SHP77 treated with DMSO at 0.1 percent for 48 hours (cell line): ENCODE results near the gene MFSD1.

Source experiments
- DNase-seq: peaks from one replicate; lab custom pipeline; 2025; lab: John Stamatoyannopoulos, UW

MFSD1 gene

DNA sequence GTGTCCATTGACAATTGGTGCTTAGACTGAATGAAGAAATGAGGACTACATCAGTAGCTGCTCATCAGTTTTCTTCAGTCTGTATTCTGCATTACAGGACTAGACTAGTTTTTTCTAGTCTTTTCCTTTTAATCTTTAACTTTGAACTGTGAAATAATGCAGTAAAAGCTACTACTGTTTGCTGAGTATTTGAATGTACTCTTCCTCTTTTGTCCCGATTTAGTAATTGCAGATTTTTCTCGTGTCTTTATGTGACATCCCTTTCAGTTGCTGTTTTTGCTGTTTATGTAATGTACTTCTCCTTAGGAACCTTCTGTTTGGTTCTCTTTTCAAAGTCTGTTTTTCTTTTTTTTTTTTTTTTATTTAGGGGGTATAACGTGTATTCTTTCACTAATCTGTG lies 17.4 kb downstream of the MFSD1 start:
- DNase-seq = no peak

- no peak for DNase-seq
These were observed 18.7 kb downstream of the MFSD1 start for GRCh38 chr3:158820521-158820920.

- DNase-seq = no peak
These were observed 20.0 kb downstream of the MFSD1 start for GRCh38 chr3:158821847-158822246.

DNA sequence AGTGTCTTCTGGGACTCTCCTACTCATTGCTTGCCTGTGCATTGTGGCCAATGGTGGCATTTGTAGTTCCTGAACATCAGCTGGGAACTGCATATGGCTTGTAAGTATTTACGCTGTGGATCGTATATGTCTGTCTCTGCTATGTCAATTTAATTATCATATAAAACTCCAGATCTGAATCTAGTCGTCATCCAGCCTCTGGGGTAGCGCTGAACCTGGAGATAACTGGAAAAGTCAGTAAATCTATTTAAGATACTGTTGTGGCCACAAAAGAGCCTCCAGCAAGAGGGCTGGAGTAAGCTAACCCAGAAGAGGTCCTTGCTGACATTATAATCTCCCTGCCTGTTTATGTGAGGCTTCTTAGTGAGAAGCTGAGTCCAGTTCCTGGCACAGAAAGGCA lies 21.6 kb downstream of the MFSD1 start:
- no peak for DNase-seq

DNA sequence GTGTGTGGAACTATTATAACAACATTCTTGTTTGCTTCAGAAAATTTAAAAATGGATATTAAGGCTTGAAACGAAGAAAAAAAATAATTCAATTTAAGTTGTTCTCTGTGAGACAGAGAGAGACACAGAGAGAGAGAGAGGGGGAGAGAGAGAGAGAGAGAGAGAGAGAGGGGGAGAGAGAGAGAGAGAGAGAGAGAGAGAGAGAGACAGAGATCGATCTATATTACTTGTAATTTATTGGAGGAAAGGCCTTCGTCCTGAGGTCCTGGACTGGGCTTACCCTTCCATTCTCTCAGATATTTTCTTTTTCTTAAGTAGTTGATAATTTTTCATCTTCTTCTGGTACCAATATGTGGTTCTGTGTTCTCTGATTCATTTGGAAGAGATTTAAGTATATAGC lies 25.9 kb downstream of the MFSD1 start:
- DNase-seq = no peak

DNA sequence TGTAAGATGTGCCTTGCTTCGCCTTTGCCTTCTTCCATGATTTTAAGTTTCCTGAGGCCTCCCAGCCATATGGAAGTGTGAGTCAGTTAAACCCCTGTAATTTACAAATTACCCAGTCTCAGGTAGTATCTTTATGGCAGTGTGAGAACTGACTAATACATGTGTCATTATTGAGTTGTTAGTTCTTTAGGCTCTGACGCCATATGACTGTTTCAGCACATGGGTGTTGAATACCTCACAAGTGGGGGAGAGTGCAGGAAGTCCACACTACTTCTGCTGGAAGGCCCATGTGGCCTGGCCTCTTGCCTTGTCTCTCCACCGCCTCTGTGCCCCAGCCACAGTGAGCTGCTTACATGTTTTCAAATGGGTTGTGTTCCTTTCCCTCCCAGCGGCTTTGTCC lies 28.5 kb downstream of the MFSD1 start:
- no peak for DNase-seq

DNA sequence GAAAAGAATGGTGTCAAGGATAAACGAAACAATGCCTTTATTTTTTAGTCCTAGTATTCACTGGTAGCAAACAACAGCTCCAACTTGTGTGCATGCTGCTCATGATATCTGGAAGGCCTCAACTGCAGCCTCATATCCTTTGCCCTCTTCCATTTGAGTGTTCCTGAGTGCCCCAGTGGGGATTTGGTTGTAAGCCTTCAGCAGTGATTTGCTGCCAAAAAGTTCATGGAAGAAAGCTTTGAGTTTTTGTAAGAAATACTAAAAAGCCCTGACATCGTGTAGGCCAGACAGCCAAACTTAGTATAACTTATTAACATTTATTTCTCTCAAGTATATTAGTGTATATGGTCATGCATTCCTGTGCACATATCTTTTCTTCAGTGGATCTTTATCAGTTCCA lies 30.0 kb downstream of the MFSD1 start:
- no peak for DNase-seq

GRCh38 chr3:158835631-158836030 lies 33.8 kb downstream of the MFSD1 start:
- DNase-seq = no peak

DNA sequence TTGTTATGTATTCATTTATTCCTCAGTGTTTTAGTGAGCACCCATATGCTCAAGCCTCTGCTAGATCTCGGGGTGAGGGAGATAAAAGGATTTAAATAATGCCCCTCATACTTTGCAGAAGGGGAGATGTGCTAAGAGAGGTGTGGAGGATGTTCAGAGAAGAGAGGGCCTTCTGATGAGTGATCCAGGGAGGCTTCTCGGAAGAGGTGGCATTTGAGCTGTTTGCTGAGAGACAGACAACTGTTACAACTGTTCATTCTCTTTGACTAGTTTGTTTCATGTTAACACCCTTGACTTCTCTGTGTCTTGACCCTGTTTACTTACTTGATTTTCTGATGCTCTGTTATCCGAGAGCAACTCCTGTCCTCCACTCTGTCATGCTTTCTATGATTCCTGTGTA lies 34.5 kb downstream of the MFSD1 start:
- DNase-seq = no peak

DNA sequence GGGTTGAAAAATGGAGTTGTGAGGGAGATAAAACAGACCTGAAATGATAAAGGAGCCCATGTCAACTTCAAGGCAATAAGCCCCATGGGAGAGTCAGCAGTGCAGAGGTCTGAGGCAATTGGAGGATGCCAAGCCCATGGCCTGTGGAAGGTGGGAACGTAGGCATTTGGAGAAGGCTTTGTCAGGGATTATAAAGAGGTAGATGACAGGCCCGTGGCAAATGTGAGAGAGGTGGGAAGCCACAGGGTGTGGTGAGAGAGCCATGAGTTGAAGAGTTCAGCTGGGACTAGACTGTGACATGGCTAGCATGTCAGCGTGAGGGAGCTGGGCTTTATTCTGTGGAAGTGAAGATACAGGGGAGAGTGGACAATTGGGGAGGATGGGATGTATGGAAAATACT lies 35.4 kb downstream of the MFSD1 start:
- no peak for DNase-seq

- DNase-seq = no peak
These were observed 38.1 kb downstream of the MFSD1 start for GRCh38 chr3:158839966-158840365.

DNA sequence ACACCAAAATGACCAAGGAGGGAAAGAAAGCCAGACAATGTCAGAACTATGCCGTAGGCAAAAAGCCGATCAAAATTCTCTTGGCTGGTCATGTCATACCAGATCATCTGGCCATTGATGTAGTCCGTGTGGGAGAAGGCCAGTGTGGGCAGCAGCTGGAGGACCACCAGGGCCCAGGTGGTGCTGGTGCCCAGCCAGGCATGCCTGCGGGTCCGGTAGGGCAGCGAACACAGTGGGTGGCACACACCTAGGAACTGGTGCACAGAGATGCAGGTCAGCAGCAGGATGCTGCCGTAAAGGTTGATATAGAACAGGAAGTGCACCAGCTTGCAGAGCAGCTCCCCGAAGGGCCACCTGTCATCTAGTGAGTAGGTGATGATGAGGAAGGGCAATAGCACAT lies 39.5 kb downstream of the MFSD1 start:
- no peak for DNase-seq

DNA sequence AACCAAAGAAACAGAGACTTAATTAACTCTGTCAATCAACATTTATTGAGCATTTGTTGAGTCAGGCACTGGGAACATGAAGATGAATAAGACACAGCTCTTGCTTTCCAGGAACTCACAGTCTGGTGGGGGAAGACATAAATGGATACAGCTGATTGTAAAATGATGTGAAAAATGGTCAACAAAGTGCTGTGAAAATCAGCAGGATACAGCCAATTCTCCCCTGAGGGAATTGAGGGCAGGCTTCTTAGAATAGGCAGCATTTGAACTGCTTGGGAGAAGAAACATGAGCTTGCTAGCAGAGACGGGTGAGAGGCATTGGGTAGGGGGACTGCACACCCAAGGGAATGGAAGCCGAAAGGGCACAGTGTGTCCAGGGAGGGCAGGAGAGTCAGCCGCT lies 41.1 kb downstream of the MFSD1 start:
- DNase-seq = no peak

- peak; percentile 44 for DNase-seq
These were observed 44.0 kb downstream of the MFSD1 start for GRCh38 chr3:158845765-158846350.

- no peak for DNase-seq
These were observed 45.1 kb downstream of the MFSD1 start for GRCh38 chr3:158846803-158847451.

- DNase-seq = no peak
These were observed 45.6 kb downstream of the MFSD1 start for GRCh38 chr3:158847452-158847821.

DNA sequence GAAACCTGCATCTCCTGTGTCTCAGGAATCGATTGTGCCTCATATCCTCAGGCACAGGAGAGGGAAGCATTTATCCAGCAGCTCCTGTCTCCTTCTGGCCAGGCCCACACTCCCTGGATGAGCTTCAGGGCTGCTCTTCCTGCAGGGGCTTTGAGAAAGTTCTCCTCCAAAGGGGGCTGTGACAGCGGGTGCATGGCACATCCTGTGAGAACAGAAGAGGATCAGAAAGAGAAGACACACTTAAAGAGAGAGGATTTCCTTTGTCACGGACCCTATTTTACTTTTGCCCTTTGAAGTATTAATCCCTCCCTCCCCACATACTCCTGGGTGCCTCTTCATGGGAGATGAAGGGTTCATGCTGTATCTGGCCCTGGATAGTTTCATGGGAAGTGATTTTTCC lies 46.0 kb downstream of the MFSD1 start:
- no peak for DNase-seq

DNA sequence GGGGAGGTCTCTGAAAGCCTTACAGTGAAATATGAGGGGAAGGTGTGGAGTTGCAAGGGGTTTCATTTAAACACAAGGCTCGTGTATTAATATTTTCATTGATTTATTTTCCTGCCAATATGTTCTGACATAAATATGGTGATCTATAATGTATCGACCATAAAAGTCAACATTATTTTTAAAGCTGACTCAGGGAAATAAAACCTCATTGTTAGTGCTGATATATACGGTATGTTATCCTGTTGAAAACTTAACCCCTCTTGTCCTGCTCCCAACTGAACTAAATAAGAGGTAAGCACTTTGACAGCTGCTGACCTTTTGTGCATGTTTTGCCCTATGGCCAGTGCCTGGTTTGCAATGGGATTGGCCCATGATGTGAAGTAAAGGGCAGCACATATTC lies 47.9 kb downstream of the MFSD1 start:
- no peak for DNase-seq

DNA sequence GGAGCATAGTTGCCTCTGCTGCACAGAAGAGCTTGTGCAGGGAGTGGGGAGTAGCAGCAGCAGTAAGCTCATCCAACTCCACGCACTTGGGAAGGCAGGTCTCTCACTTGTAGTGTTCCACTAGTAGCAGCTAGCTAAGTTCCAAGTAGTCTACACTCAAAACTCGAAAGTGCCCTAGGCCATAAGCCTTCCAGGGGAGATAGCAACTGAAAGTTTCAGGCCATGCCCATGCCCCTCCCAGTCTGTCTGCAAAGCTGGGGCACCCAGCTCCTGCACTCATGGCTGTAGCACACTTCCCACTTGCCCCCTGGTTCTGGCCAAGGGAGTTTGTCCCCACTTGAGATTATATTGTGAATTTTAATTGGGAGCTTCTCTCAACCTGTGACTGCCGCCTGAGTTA lies 57.5 kb downstream of the MFSD1 start:
- DNase-seq = no peak

DNA sequence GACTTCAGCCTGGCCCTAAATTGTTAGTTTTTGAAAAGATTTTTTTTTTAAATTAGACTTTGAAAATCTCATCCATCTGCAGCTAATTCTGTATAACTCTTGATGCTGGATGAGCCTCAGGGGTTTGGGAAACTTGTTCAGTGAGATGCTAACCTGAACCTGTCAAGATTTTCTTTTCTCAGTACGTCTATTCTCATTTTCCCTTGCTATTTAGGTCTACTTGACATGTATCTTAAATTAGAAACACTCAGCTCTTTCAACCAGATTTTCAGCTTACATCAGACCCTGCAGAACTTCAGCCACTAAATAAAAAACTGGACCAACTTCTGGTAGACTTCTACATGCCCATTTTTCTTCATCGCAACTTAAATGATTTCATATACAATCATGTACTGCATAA lies 61.4 kb downstream of the MFSD1 start:
- DNase-seq = no peak

DNA sequence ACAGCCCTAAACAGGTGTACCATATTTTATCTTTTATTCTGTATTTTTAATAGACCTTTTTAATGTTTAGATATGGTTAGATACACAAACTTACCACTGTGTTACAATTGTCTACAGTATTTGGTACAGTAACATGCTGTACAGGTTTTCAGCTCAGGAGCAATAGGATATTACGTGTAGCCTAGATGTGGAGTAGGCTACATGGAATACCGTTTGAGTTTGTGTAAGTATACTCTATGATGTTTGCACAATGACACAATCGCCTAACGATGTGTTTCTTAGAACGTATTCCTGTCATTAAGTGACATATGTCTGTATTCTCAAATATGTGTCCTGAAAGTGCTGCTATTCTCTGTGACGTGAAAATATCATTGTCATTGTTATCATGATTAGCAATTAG lies 62.6 kb downstream of the MFSD1 start:
- DNase-seq = peak; percentile 68

GRCh38 chr3:158875700-158876099 lies 73.8 kb downstream of the MFSD1 start:
- no peak for DNase-seq
